Ramos (cell line): ENCODE measurements around the gene GMPPA.

Source experiments
- in situ Hi-C: fragments of 300-500 bp; cut with MboI; formaldehyde crosslinking; loops from one replicate; pipeline ENCODE4 v1.14.3; 2022; ENCODE audit warnings: low sequenced_read_pairs; ENCODE audit not compliant: unreplicated experiment

GMPPA gene

DNA sequence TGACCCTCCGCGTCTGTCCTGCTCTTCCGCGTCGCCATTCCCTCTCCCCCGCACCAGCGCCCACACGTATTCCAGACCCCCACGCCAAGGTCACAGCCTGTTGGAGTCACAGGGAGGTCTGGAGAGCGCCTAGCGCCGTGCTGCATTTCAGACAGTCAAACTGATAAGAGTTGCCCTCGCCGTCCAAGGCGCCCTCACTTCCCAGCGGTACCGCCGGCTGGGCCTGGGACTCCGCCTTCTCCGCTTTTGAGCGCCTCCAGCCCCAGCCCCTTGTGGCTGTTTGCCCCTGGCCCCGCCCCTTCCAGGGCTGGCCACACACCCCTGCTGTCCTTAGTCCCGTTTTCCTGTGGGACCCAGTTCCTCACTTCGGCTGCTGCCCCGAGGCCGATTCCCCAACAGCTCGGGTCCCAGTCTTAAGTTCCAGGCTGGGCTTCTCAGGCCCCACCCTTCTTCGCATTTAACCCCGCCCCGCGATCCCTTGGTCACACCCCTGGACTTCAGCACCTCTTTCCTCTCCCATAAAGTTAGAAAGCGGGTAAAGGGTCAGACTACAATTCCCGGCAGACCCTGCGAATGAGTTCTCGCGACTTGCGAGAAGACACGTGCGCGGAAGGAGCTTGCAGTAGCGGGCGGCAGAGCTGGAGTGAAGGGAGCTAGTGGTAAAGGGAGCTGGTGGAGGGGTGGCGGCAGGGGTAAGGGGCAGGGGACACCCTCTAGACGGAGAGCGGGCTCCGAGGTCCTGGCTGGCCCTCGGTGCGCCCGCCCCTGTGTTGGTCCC lies at the start of gene GMPPA:
TSS of gene GMPPA (plus strand) at position 612 of the 778 bp plus-strand sequence. CDS start 1,085 bp downstream, outside the sequence.
- in situ Hi-C loops, result no loop called here

DNA sequence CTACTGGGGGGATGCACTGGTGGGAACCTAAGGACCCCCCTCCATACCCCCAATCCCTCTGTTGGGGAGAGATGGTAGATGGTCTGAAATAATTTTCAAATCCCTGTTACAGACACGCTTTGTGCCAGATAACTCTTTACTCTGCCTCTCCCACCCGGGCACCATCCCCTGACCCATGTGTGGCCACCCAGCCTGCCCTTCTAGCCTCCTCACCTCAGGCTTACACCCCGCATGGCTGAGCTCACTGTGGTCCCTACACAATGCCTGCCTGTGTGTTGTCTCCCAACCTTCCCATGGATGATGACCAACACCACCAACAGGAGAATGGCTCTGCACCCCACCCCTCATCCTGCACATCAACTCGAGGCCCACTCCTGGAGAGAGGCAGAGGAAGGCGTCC lies 49.1 kb upstream of the GMPPA start:
- in situ Hi-C loops, result no loop called here

DNA sequence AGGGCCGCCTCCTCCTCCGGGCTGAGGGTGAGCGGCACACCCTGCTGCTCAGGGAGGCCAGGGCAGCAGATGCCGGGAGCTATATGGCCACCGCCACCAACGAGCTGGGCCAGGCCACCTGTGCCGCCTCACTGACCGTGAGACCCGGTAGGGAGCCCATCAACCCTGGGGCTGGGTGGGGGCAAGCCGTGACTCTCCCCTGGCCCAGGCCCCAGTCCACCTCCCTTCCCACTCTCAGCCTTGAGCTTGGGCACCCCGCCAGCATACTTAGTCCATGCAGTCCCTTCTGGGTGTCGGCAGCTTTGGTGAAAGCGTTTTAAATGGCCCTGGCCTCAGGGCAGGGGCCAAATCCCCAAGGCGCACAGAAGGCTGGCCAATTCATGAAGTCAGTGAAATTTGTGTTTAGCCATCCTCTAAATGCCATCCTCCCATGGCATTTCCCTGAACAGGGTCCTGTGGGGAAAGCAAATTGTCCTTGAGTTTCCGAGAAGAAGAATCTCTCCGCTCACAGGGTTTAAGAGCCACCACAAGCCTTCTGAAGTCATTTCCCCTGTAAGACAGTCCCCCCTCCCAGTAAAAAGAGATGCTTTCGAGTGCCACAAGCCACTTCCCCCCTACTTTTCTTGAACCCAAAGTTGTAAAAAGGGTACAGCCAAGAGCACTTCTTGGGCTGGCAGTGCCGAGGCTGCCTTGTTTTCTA lies 46.9 kb upstream of the GMPPA start:
- in situ Hi-C loops, result no loop called here

DNA sequence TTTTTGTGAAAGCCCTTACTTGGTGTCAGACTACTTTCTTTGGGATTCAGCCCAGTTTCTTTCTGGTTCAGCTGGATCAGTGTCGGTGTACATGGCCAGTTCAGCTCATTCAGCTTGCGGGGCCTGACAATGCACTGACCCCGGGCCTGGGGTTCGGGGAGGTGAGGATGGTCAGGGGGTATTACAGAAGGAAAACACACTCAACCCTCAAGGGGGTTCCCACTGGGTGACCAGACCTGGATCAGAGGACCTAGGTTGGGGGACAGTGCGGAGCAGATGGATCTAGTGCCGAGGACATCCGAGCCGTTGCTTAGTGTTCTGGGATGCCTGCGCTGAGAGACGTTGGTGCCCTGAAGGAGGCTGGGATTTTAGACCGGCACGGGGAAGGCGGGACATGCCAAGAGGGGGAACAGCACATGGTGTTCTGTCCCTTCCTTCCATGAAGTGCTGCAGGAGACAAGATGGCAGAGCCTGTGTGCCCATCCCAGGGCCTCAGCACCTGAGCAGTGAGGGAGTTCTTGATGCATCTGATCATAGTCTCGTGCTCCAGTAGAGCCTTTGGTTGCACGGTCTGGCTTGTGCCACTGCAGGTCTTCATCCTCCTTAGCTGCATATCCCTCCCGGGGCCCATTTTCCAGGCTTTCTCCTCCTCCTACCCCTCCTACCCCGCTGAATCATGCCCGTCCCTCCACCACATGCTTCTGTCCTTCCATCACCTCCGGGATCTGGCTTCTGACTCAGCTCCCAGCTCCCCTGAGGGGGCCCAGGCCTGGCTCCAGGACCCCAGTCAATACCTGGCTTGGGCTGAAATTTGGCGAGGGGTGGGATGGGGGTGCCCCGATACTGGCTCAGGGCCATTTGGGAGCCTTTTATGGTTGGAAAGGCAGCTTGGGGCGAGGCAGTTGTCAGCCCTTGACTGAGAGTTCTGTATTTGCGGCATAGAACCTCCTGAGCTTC lies 46.1 kb upstream of the GMPPA start:
- in situ Hi-C loops, result no loop called here

DNA sequence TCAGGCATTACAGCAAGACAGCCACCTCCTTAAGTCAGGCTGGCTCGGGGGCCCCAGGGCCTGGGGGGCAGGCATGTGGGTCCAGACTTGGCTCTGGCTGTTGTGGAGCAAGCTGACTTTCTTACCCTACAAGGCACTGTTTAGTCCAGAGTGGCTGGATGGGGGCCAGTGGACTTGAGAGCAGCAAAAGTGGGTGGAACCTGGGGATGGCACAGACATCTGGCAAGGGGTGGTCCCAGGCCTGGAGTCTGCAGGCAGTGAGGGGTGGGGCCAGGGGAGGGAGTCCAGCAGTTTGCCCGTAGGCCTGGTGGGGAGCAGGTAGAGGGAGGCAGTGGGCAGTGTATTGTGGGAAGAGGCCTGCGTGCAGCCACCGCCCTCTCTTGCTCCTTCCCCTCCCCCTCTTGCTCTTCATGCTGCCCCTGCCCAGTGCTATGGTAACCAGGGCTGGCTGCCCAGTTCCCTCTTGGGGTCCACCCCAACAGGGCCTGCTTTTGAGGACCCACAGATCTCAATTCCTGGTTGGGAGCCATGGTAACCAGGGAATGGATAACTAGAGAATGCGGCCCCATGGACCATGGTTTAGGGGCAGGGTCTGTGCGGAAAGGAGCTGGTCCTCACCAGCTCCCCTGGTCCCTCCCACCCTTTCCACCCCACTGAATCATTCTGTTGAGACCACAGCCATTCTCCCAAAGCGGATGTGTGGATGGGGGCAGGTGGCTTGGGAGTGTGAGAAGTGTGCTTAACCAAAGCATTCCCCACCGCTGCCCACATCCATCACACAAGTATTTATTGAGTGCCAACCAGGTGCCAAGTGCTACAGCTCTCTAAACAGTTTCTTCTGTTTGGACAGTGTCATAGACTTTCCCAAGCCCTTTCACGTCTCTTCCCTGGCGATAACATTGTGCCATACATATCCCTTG lies 44.8 kb upstream of the GMPPA start:
- in situ Hi-C loops, result no loop called here

DNA sequence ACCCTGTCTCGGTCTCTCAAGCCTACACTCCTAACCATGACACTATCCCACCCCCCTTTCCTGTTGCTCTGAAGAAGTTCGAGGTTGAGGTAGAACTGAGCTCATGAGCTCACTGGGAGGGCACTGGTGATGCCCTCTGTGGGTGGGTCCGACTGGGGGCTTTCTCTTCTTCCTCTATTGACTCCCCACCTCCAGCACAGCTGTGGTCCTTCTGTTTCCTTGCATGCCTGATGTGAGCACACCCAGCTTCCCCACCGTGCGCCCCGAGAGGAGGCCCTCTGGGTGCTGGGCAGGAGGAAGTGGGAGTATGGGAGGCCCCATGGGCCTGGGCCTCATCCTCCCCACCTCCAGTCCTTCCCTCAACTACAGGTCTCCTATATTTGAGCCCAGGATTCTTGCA lies 43.1 kb upstream of the GMPPA start:
- in situ Hi-C loops, result no loop called here

DNA sequence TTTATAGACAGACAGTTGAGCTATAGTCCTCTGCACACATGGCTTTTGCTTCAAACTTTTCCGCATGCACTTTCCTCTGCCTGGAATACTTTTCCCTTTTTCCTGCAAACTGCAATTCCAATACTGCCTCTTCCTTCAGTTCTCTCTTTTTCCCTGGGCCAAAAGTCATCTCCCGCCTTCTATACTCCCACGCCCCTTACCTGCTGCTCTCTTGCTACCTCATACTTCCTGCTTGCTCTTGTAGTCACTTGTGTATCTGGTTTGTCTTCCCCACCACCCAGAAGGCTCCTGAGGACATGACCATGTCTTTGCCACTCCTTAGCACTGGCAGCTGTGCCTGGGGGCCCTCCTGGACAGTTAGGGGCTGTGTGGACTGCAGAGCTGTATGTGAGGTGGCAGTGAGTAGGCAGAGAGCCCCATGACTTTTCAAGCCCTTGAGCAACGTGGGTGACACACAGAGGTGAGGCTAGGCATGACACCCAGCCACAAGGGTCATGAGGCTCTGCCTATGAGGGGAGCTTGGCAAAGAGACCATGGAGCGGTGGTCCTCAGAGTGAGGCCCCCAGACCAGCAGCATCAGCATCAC lies 40.8 kb upstream of the GMPPA start:
- in situ Hi-C loops, result no loop called here

DNA sequence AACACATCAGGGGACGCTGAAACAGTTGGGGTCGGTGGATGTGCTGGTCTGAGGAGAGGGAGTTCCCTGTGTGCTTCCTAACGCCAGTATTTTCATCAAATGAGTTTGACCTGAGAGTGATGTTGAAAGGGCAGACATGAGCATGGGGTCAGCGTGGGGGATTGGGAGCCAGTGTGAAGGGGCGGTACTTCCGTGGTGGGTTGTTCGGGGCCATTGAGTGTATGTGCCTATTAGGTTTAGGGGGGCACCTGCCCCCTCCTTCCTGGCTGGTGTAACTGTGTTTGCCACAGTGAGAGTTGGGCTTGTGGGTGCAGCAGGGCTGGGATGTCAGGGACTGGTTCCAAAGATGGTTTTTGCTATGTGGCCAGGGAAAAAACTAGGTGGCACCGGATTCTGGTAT lies 39.7 kb upstream of the GMPPA start:
- in situ Hi-C loops, result no loop called here

DNA sequence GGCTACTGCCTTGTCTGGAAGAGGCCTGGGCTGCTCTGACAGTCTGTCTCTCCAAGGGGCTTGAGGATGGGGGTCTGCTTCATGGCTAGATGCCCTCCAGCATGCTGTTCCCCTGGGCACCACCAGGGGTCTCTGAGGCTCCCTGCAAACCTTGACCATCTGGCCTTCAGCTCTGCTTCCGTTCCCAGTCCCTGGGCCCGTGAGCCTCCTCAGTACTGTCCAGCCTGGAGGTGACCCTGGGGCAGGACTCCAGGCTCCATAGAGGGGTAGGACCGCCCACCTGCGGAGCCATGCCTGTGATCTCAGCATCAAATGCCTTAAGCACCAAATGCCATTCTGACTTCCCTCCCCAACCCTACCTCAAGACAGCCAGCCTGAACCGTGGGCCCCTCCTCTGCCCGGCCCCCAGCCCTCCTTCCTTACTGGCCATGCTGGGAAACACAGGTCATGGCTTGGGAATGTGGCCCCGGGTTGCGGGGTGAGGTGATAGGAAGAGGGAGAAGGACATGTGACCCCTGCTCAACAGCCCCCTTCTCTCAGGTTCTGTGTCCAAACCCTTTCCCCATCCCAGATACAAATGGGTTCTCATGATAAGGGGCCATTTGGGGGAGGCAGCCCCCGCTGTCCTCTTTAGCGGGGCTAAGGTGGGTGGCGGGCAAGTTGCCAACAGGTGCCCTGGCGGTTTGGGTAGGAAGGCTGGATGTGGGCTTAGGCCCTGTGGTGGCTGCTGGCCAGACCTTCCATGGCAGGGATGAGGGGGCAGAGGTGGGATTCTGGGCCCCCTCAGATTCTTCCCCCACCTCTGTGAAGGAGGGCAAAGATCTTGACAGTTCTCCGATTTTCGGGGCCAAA lies 39.0 kb upstream of the GMPPA start:
- in situ Hi-C loops, result no loop called here

DNA sequence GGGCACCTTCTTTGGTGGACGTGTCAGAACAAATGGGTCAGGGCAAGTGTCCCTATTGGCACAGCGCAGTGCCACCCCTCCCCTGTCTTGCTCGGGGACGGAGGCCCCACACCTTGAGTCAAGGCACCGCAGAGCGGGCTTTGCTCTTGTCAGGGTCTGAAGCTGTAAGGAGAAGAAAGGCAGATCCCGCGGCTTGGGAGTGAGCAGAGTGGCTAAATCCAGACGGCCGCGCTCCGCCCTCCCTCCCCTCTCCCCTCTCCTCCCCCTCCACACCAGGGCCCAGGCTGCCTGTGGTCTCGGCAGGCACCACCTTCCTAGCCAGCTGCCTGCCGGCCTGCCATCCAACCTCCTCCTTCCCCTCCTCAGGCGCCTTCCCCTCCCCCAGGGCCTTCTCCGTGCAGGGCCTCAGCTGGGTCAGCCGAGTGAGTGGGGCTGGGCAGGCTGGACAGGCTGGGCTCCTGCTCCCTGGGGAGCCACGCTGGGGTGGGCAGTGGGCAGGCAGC lies 38.2 kb upstream of the GMPPA start:
- in situ Hi-C loops, result no loop called here

DNA sequence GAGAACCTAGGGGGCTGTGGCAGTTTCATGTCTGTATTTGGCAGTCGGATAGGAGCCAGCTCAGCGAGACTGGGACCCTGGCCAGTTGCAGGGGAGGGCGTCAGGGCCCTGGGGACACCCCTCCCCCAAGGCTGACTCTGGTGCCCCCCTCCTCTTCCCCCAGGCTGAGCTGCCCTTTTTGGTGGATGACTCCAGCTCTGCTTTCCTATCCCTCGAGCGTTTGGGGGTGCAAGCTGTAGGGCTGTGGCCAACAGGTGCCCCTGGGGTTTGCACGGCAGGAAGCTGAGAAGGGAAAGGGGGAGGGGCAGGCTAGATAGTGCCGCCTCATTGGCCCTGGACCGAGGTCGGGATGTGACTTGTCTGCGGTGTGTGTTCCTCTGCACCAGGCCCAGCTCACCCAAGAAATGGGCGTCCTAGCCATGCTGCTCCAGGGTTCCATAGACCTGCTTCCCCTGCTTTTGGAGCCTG lies 37.6 kb upstream of the GMPPA start:
- in situ Hi-C loops, result no loop called here

DNA sequence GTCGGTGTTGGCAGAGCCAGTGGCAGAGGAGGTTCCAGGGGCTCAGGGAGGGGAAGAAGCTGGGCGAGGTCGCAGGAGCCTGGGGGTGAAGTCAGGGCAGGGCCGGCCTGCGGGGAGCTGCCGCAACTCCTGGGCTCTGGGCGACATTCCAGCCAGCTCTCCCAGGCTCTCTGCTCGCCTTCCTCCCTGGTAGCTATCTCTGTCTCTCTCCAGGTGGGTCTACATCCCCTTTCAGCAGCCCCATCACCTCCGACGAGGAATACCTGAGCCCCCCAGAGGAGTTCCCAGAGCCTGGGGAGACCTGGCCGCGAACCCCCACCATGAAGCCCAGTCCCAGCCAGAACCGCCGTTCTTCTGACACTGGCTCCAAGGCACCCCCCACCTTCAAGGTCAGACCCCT lies 37.0 kb upstream of the GMPPA start:
- in situ Hi-C loops, result no loop called here

DNA sequence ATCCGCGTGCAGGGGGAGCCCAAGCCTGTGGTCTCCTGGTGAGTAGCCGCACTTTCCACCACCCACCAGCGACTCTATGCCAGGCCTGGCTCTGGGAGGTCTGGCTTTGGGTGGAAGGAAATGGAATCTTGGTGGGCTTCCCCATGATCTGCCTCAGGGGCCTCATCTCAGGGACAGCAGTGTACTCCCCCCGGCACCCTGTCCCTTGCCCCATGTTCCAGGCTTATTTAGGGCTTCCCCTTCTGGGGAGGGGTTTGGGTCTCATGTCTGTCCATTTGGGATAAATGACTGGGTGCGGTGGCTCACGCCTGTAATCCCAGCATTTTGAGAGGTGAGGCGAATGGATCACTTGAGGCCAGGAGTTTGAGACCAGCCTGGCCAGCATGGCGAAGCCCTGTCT lies 36.3 kb upstream of the GMPPA start:
- in situ Hi-C loops, result no loop called here

DNA sequence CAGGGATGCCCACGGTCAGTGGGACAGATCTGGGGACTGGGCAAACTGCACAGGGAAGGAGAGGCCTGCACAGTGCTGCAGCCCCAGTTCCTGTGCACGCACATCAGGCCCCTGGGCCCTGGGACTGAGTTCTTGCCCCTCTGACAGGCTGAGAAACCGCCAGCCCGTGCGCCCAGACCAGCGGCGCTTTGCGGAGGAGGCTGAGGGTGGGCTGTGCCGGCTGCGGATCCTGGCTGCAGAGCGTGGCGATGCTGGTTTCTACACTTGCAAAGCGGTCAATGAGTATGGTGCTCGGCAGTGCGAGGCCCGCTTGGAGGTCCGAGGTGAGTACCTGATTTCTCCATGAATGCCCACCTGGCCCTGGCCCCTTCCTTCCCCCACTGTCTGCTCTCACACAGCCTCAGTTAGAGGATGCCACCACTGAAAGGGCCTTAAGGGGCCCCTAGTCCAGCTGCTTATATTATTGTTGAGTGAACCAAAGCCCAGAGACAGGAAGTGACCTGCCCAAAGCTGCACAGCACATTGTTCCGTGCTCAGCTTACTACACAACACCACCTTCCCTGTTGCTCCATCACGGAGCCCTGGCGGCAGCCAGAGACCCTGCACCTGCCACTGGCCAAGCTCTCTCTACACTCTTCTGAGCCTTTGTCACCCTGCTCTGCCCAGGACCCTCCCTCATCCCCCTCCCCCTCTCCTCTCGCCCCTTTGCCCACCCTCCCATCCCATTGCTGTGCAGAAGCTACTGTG lies 34.2 kb upstream of the GMPPA start:
- in situ Hi-C loops, result no loop called here

DNA sequence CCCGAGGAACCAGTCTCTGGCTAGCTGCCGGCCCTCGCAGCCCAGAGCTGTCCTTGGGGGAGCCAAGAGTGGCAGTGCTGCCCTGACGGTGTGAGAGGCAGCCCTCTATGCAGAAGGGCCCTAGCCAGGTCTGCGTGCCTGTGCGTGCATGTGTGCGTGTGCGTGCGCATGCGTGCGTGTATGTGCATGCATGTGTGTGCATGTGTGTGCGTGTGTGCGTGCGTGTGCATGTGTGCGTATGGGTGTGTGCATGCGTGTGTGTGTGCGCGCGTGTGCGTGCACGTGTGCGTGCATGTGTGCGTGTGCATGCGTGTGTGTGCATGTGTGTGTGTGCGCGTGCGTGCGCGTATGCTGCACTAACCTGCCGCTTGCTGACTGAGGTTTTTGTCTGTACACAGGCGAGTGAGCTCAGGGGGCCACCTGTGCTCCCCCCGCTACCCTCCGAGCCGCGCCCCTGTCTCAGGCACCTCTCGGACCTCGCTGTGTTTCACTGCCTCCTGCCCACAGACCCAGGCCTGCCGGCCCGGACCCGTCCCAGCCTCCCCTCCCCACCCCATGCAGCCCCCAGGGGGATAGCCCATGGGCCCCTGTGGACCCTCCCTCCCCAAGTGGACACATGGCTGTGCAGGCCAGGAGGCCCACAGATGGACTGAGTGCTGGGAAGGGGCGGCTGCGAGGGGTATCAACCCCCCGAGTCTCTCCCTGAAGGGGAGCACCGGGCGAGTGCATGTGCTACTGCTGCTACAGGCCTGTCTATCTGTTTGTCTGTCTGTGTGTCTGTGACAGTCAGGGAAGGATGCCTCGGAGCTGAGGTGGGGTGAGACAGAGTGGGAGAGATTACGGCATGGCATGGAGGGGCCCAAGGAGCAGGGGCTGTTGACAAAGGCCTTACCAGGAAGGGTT lies 32.8 kb upstream of the GMPPA start:
- in situ Hi-C loops, result no loop called here
